ENCODE measurements around the gene DRAP1. TPM values are rescaled to one million over a fixed set of nuclear protein-coding genes. Genes with fewer than 3 reads are reported as not detected.
A peak's percentile ranks its signal among the peaks of the same experiment; 100 is the strongest.

DRAP1 gene
- total and polyA plus RNA-seq, 9 of the 15 experiments (the other 6 are each of a cell fraction or from before 2014, with no cell fraction given), result 9.6 to 200 (median 92.9) TPM

DNA sequence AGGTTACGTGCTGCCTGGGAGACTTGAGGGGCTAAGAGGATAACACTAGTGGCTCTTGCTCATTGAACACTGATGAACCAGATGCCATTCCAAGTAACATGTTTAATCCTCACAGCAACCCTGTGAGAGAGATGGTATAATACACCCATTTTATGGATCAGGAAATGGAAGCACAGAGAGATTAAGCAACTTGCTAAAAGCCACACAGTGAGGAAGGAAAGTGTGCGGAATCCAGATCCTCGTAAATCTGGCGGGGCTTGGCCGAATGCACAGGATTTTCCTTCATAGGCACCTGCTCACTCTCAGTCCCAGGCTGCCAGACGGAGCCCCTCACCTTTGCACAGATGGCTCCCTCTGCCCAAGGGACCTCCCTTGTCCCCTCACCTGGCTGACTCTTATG, 11.3 kb upstream of the DRAP1 start:
- intact Hi-C loops (cut with micrococcal nuclease) (no loop called here), in situ Hi-C loops (cut with MboI) (no loop called here)
- H3K36me3 ChIP-seq (ENCODE audit: control insufficient read depth, insufficient read depth, low read length), result no peaks in the 10 kb centered on the region
- H3K4me1 ChIP-seq (replicated peaks in 1 of 2; ENCODE audit: control insufficient read depth in 2 of 2, insufficient read depth in 2 of 2, low read length in 2 of 2), result peaks cover 40% of the 10 kb centered on the region in 2 experiments
- no peaks in the 10 kb centered on the region for H3K9me1 ChIP-seq (ENCODE audit: control insufficient read depth, insufficient read depth, low read length)
- BruUV-seq (replicated peaks), result no TSS peak
- FAIRE-seq, result no peak
- no peaks in the 10 kb centered on the region for H3K79me2 ChIP-seq (ENCODE audit: control insufficient read depth, insufficient read depth, low read length)
- CTCF ChIA-PET (ENCODE audit: low intra/inter-chr PET ratio), result no interaction called here
- H3K9me3 ChIP-seq (replicated peaks; ENCODE audit: control insufficient read depth, insufficient read depth, low read depth, low read length), result no peaks in the 10 kb centered on the region
- DNase-seq (ENCODE audit: extremely low read depth in 1 of 4, low spot score in 3 of 4), result no peak
- 92% methylated on average over 6 of the region's 6 CpGs for WGBS (ENCODE audit: insufficient coverage, low coverage, missing lambda C conversion rate)
- ATAC-seq, result no peak
- H4K20me1 ChIP-seq (replicated peaks; ENCODE audit: control insufficient read depth, insufficient read depth, low read length), result no peaks in the 10 kb centered on the region
- H3K27ac ChIP-seq (ENCODE audit: extremely low read depth, low read depth, low read length), result no peak overlapping the region
- no peak overlapping the region for H2AFZ ChIP-seq (ENCODE audit: low read depth, low read length)
- H3K4me3 ChIP-seq, result no peak overlapping the region
- no peaks in the 10 kb centered on the region for H3K27me3 ChIP-seq (ENCODE audit: control insufficient read depth in 2 of 2, insufficient read depth in 2 of 2, low read length in 2 of 2)
- TF ChIP-seq ZNF143 (CRISPR knock-in tag; IDR thresholded peaks at IDR 0.05), result 0 out of 2 replicates have a peak, but pooled peaks have one; percentile 15
- TF ChIP-seq TCFL5 (CRISPR knock-in tag; conservative IDR thresholded peaks at IDR 0.05), result no peak
- peak; percentile 71 for TF ChIP-seq ZFP36 (IDR thresholded peaks at IDR 0.05; ENCODE audit: low read depth, low read length, partially characterized antibody)
- no peak for TF ChIP-seq MXI1 (IDR thresholded peaks at IDR 0.05; ENCODE audit: low read depth, low read length)
- TF ChIP-seq KDM1A (IDR thresholded peaks at IDR 0.05), result peak in 1 of 2 experiments; percentile 52; a peak in 1 of 4 replicates
- no peak for TF ChIP-seq MEF2A (IDR thresholded peaks at IDR 0.05; ENCODE audit: control insufficient read depth, low read depth, low read length)
- no peak for TF ChIP-seq YBX1 (IDR thresholded peaks at IDR 0.05)
- peak; percentile 77 for TF ChIP-seq BCOR (IDR thresholded peaks at IDR 0.05)
- TF ChIP-seq RBM25 (IDR thresholded peaks at IDR 0.05; ENCODE audit: low read depth, low read length, severe bottlenecking), result peak; percentile 92
- POLR2A ChIA-PET, result interaction anchor here (1.3 to 1.7 kb wide), 3 partner anchors 11 to 19 kb away, joined by 3 to 8 read pairs (median 4); partner anchors contain the start of gene CCDC85B
- H3K4me2 ChIP-seq (ENCODE audit: insufficient read depth, low read length), result no peak overlapping the region
- peak overlapping the region in 1 of 2 experiments; percentile 65; a peak in 1 of 4 replicates for H3K9ac ChIP-seq (ENCODE audit: insufficient read depth in 1 of 2, low read depth in 2 of 2, low read length in 2 of 2)
